Stimulated activated naive B cell treated with anti-CD40 and anti-IgM and Interleukin-4, amounts not matched to agents 10 μg/mL and 1 μg/mL and 100 μg/mL, for 72 hours (primary cell): ENCODE results near the gene PADI6.
A peak's percentile ranks its signal among the peaks of the same experiment; 100 is the strongest.
"Not testable (repeated sequence)": the region's sequence is repeated elsewhere in the genome, so short reads cannot be mapped to it uniquely, and the experiment has no call there.

Experiments used
- ATAC-seq, 2 donors: fragments of 150-1000 bp; cut with Tn5 transposase; replicated peaks; 2 replicates each; pipeline ENCODE4 v1.10.0; 2021; ENCODE audit warnings: moderate library complexity in 1 of 2
- DNase-seq: peaks from one replicate; pipeline ENCODE4 v3.0.0; 2021
- H3K27ac Mint-ChIP-seq: one replicate; pipeline ENCODE4 v1.8.0; 2022; ENCODE audit warnings: mild to moderate bottlenecking, mixed read lengths
- H3K27me3 Mint-ChIP-seq, 2 donors: one replicate each; pipeline ENCODE4 v1.8.0; 2022; ENCODE audit warnings: mixed read lengths in 2 of 2
- H3K36me3 Mint-ChIP-seq, 2 donors: one replicate each; pipeline ENCODE4 v1.8.0; 2022; ENCODE audit warnings: mixed read lengths in 2 of 2, mild to moderate bottlenecking in 1 of 2
- H3K4me1 Mint-ChIP-seq, 2 donors: one replicate each; pipeline ENCODE4 v1.8.0; 2022; ENCODE audit warnings: mixed read lengths in 2 of 2, mild to moderate bottlenecking in 1 of 2
- H3K4me3 Mint-ChIP-seq, 2 donors: one replicate each; pipeline ENCODE4 v1.8.0; 2022; ENCODE audit warnings: mild to moderate bottlenecking in 2 of 2, mixed read lengths in 2 of 2, moderate library complexity in 1 of 2
- H3K9me3 Mint-ChIP-seq, 2 donors: one replicate each; pipeline ENCODE4 v1.8.0; 2022; ENCODE audit warnings: mixed read lengths in 2 of 2, mild to moderate bottlenecking in 1 of 2

The PADI6 gene

DNA sequence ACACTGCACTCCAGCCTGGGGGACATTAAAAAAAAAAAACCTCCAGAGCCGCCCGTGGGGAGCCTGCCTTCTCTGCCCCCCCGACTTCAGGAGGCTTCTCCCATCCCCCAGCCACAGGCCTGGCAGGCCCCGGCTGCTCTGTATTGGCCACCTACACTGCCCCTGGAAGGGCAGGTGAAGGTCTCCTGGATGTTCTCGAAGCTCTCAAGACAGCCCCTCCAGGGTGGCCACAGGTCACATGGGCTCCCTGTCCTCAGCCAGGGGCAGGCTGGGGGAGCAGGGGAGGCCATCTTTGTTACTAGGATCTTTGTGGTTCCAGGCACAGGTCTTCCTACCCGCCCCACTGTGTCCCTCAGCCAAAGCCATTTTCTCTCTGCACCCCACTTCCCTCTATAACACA is 32.8 kb downstream of the PADI6 start:
- Mint-ChIP-seq H3K27me3 (no peaks in the 10 kb centered on the region), H3K36me3 (peaks cover 22 to 25% of the 10 kb centered on the region in 2 donors), H3K4me3 (no peak overlapping the region), H3K9me3 (no peaks in the 10 kb centered on the region), H3K4me1 (peaks cover 2 to 5% of the 10 kb centered on the region in 2 donors), H3K27ac (peak overlapping the region; percentile 69)
- DNase-seq (no peak), ATAC-seq (no peak)

DNA sequence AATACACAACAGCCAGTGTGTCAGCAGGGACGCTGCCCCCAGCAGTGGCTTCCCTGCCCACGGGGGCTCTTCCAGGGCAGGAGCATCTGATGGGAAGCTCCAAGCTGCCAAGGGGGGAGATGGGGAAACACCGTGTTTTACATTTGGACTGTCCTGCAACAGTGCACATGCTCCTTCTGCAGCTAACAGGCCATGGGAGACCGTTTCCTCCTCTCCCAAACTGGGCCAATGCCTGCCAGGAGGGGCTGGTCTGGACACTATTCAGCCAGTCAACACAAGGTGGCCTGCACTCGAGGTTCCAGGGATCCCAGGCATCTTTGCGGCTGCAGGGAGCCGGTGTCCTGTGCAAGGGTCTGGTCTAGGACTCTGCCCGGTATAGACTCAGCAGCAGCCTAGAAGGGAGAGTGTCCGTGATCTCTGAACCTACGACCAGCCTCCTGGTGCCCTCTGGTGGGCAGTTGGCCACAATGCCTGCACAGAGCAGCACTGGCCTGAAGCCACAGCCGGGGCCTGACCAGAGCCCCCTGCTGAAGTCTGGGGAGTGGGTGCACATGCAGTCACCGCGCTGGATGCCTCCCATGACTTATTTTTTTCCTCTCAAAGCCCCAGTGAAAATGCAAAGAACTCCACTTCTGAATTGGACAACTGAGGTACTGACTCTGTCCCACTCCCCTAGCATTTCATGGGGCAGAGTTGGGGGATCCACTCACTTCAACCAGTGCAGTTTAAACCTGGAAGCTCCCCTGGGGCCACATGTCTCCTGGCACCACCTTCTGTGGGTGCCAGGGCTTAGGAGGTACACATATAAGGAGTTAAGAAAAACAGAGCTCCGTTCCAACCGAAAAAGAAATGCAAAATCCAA is 34.1 kb downstream of the PADI6 start:
- H3K27me3 Mint-ChIP-seq: no peaks in the 10 kb centered on the region
- no peaks in the 10 kb centered on the region for H3K9me3 Mint-ChIP-seq
- ATAC-seq (peak; percentile 94), DNase-seq (peak; percentile 46)
- peak overlapping the region; percentile 39 for H3K27ac Mint-ChIP-seq
- H3K4me1 Mint-ChIP-seq: peaks cover 2 to 5% of the 10 kb centered on the region in 2 donors
- no peak overlapping the region for H3K4me3 Mint-ChIP-seq
- peaks cover 29 to 36% of the 10 kb centered on the region in 2 donors for H3K36me3 Mint-ChIP-seq

DNA sequence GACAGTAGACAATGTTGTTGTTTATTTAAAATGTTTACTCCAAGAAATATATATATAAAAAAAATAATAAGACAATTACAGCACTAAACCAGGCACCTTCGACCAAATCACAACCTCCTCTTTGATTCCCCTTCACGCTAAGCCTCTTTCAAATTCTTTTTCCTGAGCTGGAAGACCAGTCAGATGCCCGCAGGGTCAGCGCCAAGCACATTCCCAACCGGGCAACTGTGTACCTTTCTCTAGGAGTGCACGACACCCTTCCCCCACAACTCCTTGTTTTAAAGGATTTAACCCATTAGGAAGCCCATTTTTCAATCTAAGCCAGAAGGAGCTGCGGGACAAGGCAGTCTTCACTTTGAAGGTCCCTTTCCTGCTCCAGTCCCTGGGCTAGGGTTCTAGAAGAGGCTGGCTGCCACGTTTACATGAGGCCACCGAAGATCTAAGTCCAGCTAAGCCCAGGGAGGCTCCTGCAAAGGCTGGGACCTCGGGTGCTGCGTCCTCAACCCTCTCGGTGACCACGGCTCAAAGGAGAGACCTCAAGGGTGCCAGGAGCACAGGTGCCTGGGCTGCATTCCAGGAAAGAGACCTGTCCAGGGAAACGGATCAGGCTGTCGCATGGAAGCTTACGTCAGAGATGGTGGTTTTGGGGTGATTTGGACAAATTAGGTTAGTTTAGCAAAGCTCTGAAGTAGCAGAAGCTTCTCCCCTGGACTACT is 34.9 kb downstream of the PADI6 start:
- H3K36me3 Mint-ChIP-seq: peaks cover 33 to 41% of the 10 kb centered on the region in 2 donors
- not testable (repeated sequence) for H3K4me1 Mint-ChIP-seq, H3K9me3 Mint-ChIP-seq, DNase-seq, ATAC-seq, H3K27me3 Mint-ChIP-seq, H3K4me3 Mint-ChIP-seq
- H3K27ac Mint-ChIP-seq: peak overlapping the region; percentile 2

- not testable (repeated sequence) for H3K27me3 Mint-ChIP-seq, H3K9me3 Mint-ChIP-seq, H3K4me1 Mint-ChIP-seq, ATAC-seq, H3K4me3 Mint-ChIP-seq, DNase-seq
- H3K36me3 Mint-ChIP-seq: peaks cover 41 to 51% of the 10 kb centered on the region in 2 donors
- H3K27ac Mint-ChIP-seq: peak overlapping the region; percentile 6
These were observed 36.0 kb downstream of the PADI6 start for GRCh38 chr1:17407786-17408514.

GRCh38 chr1:17409391-17409811 is 37.4 kb downstream of the PADI6 start:
- Mint-ChIP-seq H3K27me3 (no peaks in the 10 kb centered on the region), H3K27ac (peak overlapping the region; percentile 86), H3K4me1 (peaks cover 2 to 5% of the 10 kb centered on the region in 2 donors), H3K9me3 (no peaks in the 10 kb centered on the region), H3K36me3 (peaks cover 47 to 60% of the 10 kb centered on the region in 2 donors), H3K4me3 (peak overlapping the region in 1 of 2 donors; percentile 26)
- no peak for DNase-seq
- no peak for ATAC-seq

- Mint-ChIP-seq H3K4me3 (no peak overlapping the region), H3K27ac (peak overlapping the region; percentile 51), H3K4me1 (peaks cover 0 to 4% of the 10 kb centered on the region in 2 donors), H3K36me3 (peaks cover 55 to 70% of the 10 kb centered on the region in 2 donors), H3K9me3 (no peaks in the 10 kb centered on the region), H3K27me3 (no peaks in the 10 kb centered on the region)
- ATAC-seq (no peak), DNase-seq (no peak)
These were observed 40.3 kb downstream of the PADI6 start for GRCh38 chr1:17412093-17412870.

DNA sequence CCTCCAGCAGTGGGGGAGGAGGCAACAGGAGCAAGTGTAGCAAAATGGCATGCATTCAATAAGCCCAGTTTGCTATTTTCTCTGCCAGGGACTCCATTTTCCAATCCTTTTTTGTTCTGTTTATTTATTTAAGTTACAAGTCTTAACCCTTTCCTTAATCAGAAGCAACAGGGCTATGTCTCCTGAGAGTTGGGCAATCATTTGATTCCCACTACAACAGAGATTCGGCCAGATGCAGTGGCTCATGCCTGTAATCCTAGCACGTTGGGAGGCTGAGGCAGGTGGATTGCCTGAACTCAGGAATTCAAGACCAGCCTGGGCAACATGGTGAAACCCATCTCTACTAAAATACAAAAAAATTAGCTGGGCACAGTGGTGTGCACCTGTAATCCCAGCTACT is 42.0 kb downstream of the PADI6 start:
- no peak overlapping the region for H3K27ac Mint-ChIP-seq
- peaks cover 0 to 4% of the 10 kb centered on the region in 2 donors for H3K4me1 Mint-ChIP-seq
- H3K36me3 Mint-ChIP-seq: peaks cover 51 to 58% of the 10 kb centered on the region in 2 donors
- ATAC-seq (no peak), DNase-seq (no peak)
- no peak overlapping the region for H3K4me3 Mint-ChIP-seq
- no peaks in the 10 kb centered on the region for H3K27me3 Mint-ChIP-seq
- no peaks in the 10 kb centered on the region for H3K9me3 Mint-ChIP-seq

- Mint-ChIP-seq H3K9me3 (no peaks in the 10 kb centered on the region), H3K4me3 (no peak overlapping the region), H3K27me3 (no peaks in the 10 kb centered on the region), H3K36me3 (peaks cover 44 to 50% of the 10 kb centered on the region in 2 donors), H3K27ac (no peak overlapping the region), H3K4me1 (peaks cover 6 to 7% of the 10 kb centered on the region in 2 donors)
- DNase-seq (no peak), ATAC-seq (no peak)
These were observed 44.4 kb downstream of the PADI6 start for GRCh38 chr1:17416389-17416788.

DNA sequence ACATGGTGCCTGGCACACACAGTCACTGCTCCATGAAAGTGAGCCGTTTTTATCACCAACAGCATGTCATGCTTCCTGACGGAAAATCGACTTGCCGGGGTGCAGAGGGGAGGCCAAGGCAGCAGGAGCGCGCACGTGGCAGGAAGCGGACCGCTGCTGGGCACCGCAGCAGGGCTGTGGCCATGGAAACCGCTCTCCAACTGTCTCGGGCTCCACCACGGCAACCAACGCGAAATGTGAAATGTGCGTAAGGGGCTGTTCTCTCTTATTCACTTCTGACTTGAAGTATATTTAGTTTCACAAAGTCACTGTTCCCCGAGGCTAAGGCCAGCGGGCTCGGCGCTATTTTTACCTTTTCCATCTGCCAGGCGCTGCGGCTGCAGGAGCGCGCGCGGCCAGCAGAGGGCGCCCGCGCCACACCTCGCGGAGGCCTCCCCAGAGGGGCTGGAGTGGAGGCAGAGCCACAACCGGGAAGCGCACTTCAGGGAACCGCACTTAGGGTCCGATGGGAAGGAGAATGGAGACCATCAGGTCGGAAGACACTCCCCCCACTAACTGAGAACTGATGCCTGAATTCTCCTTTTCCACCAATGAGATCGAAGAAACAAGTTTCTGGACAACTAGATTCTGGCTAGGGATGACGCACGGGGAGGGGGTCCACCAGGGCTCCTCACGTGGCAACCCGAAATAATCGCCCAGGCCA is 47.8 kb downstream of the PADI6 start:
- Mint-ChIP-seq H3K27ac (no peak overlapping the region), H3K9me3 (no peaks in the 10 kb centered on the region), H3K27me3 (no peaks in the 10 kb centered on the region), H3K4me1 (peaks cover 9 to 20% of the 10 kb centered on the region in 2 donors), H3K4me3 (peak overlapping the region in 1 of 2 donors; percentile 24), H3K36me3 (peaks cover 44 to 45% of the 10 kb centered on the region in 2 donors)
- ATAC-seq: peak; percentile 60 to 72
- DNase-seq: peak; percentile 39

GRCh38 chr1:17420391-17420918 is 48.5 kb downstream of the PADI6 start:
- no peaks in the 10 kb centered on the region for H3K9me3 Mint-ChIP-seq
- DNase-seq (no peak), ATAC-seq (no peak)
- H3K36me3 Mint-ChIP-seq: peaks cover 43 to 48% of the 10 kb centered on the region in 2 donors
- H3K27ac Mint-ChIP-seq: no peak overlapping the region
- no peak overlapping the region for H3K4me3 Mint-ChIP-seq
- H3K4me1 Mint-ChIP-seq: peaks cover 13 to 27% of the 10 kb centered on the region in 2 donors
- no peaks in the 10 kb centered on the region for H3K27me3 Mint-ChIP-seq

- Mint-ChIP-seq H3K27ac (peak overlapping the region; percentile 65), H3K4me1 (peaks cover 16 to 38% of the 10 kb centered on the region in 2 donors), H3K27me3 (no peaks in the 10 kb centered on the region), H3K9me3 (no peaks in the 10 kb centered on the region), H3K36me3 (peaks cover 44 to 53% of the 10 kb centered on the region in 2 donors), H3K4me3 (no peak overlapping the region)
- DNase-seq (no peak), ATAC-seq (no peak)
These were observed 50.5 kb downstream of the PADI6 start for GRCh38 chr1:17422461-17422860.

- DNase-seq: no peak
- H3K27me3 Mint-ChIP-seq: no peaks in the 10 kb centered on the region
- H3K4me3 Mint-ChIP-seq: no peak overlapping the region
- peaks cover 18 to 38% of the 10 kb centered on the region in 2 donors for H3K4me1 Mint-ChIP-seq
- H3K27ac Mint-ChIP-seq: peak overlapping the region; percentile 65
- peaks cover 42 to 57% of the 10 kb centered on the region in 2 donors for H3K36me3 Mint-ChIP-seq
- no peak for ATAC-seq
- H3K9me3 Mint-ChIP-seq: no peaks in the 10 kb centered on the region
These were observed 51.8 kb downstream of the PADI6 start for GRCh38 chr1:17423781-17424245.
